ENCODE data around the gene AFMID. TPM values are rescaled to one million over a fixed set of nuclear protein-coding genes. Genes with fewer than 3 reads are reported as not detected.

The AFMID gene
- total RNA-seq, 2 donors from 2014 or later = 23.1 to 34.1 TPM

GRCh38 chr17:78144736-78145641 is 42.2 kb upstream of the AFMID start:
- Mint-ChIP-seq H3K4me1 (ENCODE audit: low read depth) (peaks cover 33% of the 10 kb centered on the region), H3K36me3 (ENCODE audit: insufficient read depth in 2 of 2) (no peaks in the 10 kb centered on the region), H3K27ac (no peak overlapping the region), H3K9me3 (no peaks in the 10 kb centered on the region), H3K4me3 (no peak overlapping the region), H3K27me3 (ENCODE audit: low read depth) (no peaks in the 10 kb centered on the region)
- DNase-seq = no peak
- no peak for ATAC-seq (replicated peaks in 1 of 2)

GRCh38 chr17:78146471-78146869 is 40.7 kb upstream of the AFMID start:
- no peak overlapping the region for H3K4me3 Mint-ChIP-seq
- no peak for DNase-seq
- H3K27ac Mint-ChIP-seq = no peak overlapping the region
- H3K36me3 Mint-ChIP-seq (ENCODE audit: insufficient read depth in 2 of 2) = no peaks in the 10 kb centered on the region
- peaks cover 25% of the 10 kb centered on the region for H3K4me1 Mint-ChIP-seq (ENCODE audit: low read depth)
- no peak for ATAC-seq (replicated peaks in 1 of 2)
- no peaks in the 10 kb centered on the region for H3K27me3 Mint-ChIP-seq (ENCODE audit: low read depth)
- no peaks in the 10 kb centered on the region for H3K9me3 Mint-ChIP-seq

GRCh38 chr17:78146881-78147280 is 40.3 kb upstream of the AFMID start:
- no peak for DNase-seq
- Mint-ChIP-seq H3K27me3 (ENCODE audit: low read depth) (no peaks in the 10 kb centered on the region), H3K36me3 (ENCODE audit: insufficient read depth in 2 of 2) (no peaks in the 10 kb centered on the region), H3K4me1 (ENCODE audit: low read depth) (peaks cover 23% of the 10 kb centered on the region), H3K27ac (no peak overlapping the region), H3K9me3 (no peaks in the 10 kb centered on the region), H3K4me3 (no peak overlapping the region)
- peak in 1 of 2 donors; percentile 21 for ATAC-seq (replicated peaks in 1 of 2)

GRCh38 chr17:78147315-78147998 is 39.7 kb upstream of the AFMID start:
- Mint-ChIP-seq H3K4me3 (no peak overlapping the region), H3K27me3 (ENCODE audit: low read depth) (no peaks in the 10 kb centered on the region), H3K27ac (peak overlapping the region; percentile 50), H3K36me3 (ENCODE audit: insufficient read depth in 2 of 2) (no peaks in the 10 kb centered on the region), H3K4me1 (ENCODE audit: low read depth) (peaks cover 23% of the 10 kb centered on the region), H3K9me3 (no peaks in the 10 kb centered on the region)
- ATAC-seq (replicated peaks in 1 of 2) = peak; percentile 24 to 26
- DNase-seq = no peak

GRCh38 chr17:78148286-78149016 is 38.7 kb upstream of the AFMID start:
- Mint-ChIP-seq H3K27ac (no peak overlapping the region), H3K4me1 (ENCODE audit: low read depth) (peaks cover 19% of the 10 kb centered on the region), H3K9me3 (no peaks in the 10 kb centered on the region), H3K4me3 (no peak overlapping the region), H3K27me3 (ENCODE audit: low read depth) (no peaks in the 10 kb centered on the region), H3K36me3 (ENCODE audit: insufficient read depth in 2 of 2) (no peaks in the 10 kb centered on the region)
- ATAC-seq (replicated peaks in 1 of 2) (no peak), DNase-seq (no peak)

GRCh38 chr17:78151514-78152008 is 35.6 kb upstream of the AFMID start:
- Mint-ChIP-seq H3K36me3 (ENCODE audit: insufficient read depth in 2 of 2) (no peaks in the 10 kb centered on the region), H3K4me1 (ENCODE audit: low read depth) (peaks cover 8% of the 10 kb centered on the region), H3K27ac (no peak overlapping the region), H3K27me3 (ENCODE audit: low read depth) (no peaks in the 10 kb centered on the region), H3K9me3 (no peaks in the 10 kb centered on the region), H3K4me3 (no peak overlapping the region)
- ATAC-seq (replicated peaks in 1 of 2) (no peak), DNase-seq (no peak)

GRCh38 chr17:78154903-78155811 is 32.0 kb upstream of the AFMID start:
- Mint-ChIP-seq H3K4me3 (peak overlapping the region in 1 of 2 donors; percentile 46), H3K27me3 (ENCODE audit: low read depth) (no peaks in the 10 kb centered on the region), H3K4me1 (ENCODE audit: low read depth) (peaks cover 9% of the 10 kb centered on the region), H3K9me3 (no peaks in the 10 kb centered on the region), H3K27ac (peak overlapping the region; percentile 42), H3K36me3 (ENCODE audit: insufficient read depth in 2 of 2) (no peaks in the 10 kb centered on the region)
- ATAC-seq (replicated peaks in 1 of 2) (peak; percentile 60 to 81), DNase-seq (no peak)

GRCh38 chr17:78159575-78160158 is 27.5 kb upstream of the AFMID start:
- Mint-ChIP-seq H3K27ac (peak overlapping the region; percentile 74), H3K4me1 (ENCODE audit: low read depth) (peaks cover 17% of the 10 kb centered on the region), H3K4me3 (peak overlapping the region; percentile 12 to 32), H3K36me3 (ENCODE audit: insufficient read depth in 2 of 2) (no peaks in the 10 kb centered on the region), H3K27me3 (ENCODE audit: low read depth) (no peaks in the 10 kb centered on the region), H3K9me3 (no peaks in the 10 kb centered on the region)
- ATAC-seq (replicated peaks in 1 of 2) (peak; percentile 72 to 80), DNase-seq (no peak)

GRCh38 chr17:78163881-78164747 is 23.0 kb upstream of the AFMID start:
- Mint-ChIP-seq H3K4me1 (ENCODE audit: low read depth) (peaks cover 17% of the 10 kb centered on the region), H3K9me3 (no peaks in the 10 kb centered on the region), H3K4me3 (no peak overlapping the region), H3K27me3 (ENCODE audit: low read depth) (no peaks in the 10 kb centered on the region), H3K36me3 (ENCODE audit: insufficient read depth in 2 of 2) (no peaks in the 10 kb centered on the region), H3K27ac (no peak overlapping the region)
- no peak for DNase-seq
- no peak for ATAC-seq (replicated peaks in 1 of 2)

GRCh38 chr17:78164748-78165607 is 22.2 kb upstream of the AFMID start:
- Mint-ChIP-seq H3K27me3 (ENCODE audit: low read depth) (no peaks in the 10 kb centered on the region), H3K9me3 (no peaks in the 10 kb centered on the region), H3K4me1 (ENCODE audit: low read depth) (peaks cover 16% of the 10 kb centered on the region), H3K4me3 (no peak overlapping the region), H3K27ac (no peak overlapping the region), H3K36me3 (ENCODE audit: insufficient read depth in 2 of 2) (no peaks in the 10 kb centered on the region)
- no peak for DNase-seq
- no peak for ATAC-seq (replicated peaks in 1 of 2)

GRCh38 chr17:78166416-78166815 is 20.7 kb upstream of the AFMID start:
- Mint-ChIP-seq H3K4me1 (ENCODE audit: low read depth) (peaks cover 20% of the 10 kb centered on the region), H3K27ac (no peak overlapping the region), H3K27me3 (ENCODE audit: low read depth) (no peaks in the 10 kb centered on the region), H3K36me3 (ENCODE audit: insufficient read depth in 2 of 2) (no peaks in the 10 kb centered on the region), H3K9me3 (no peaks in the 10 kb centered on the region), H3K4me3 (no peak overlapping the region)
- no peak for ATAC-seq (replicated peaks in 1 of 2)
- no peak for DNase-seq
